GM12873 (cell line): Measurements from ENCODE around the gene CAPN9.

ENCODE experiments used
- TF ChIP-seq, protein P1 (sequence below): IDR thresholded peaks from 2 replicates; pipeline ENCODE4 v1.5.1; 2012; ENCODE audit warnings: low read depth, mild to moderate bottlenecking, moderate library complexity, low read length, control low read depth; ENCODE audit not compliant: insufficient read depth; ENCODE audit errors: missing control alignments

Gene CAPN9

DNA sequence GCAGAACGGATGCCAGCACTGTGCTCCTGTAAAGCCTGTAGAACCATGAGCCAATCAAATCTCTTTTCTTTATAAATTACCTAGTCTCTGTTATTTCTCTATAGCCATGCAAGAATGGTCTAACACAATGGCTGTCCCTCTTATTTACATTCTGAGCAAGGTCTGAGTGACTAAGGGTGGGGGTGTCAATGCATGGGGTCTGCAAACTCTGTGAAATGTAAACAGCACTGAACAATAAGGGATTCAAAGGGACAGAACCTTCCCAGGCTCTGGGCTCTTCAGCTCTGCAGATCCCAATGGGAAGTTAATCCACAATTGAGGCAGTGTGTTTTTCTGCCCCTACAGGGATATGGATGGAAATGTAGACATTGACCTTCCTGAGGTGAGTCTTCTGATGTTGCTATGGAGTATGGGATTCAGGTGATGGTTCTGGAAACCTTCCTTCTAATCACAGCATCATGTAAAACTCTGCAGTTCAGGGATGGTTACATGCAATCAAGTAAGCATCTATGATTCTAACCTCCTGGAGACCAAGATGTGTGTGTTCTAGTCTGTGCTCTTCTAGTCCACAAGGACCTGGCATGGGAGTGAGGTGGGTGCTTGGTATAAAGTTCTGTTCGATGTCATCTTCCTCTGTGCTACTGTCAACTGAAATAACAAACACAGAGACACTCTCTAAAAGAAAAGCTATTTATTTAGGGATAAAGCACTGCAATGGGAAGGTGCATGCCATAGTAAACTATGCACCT lies 38.6 kb downstream of the CAPN9 start:
- TF ChIP-seq, protein P1, sequence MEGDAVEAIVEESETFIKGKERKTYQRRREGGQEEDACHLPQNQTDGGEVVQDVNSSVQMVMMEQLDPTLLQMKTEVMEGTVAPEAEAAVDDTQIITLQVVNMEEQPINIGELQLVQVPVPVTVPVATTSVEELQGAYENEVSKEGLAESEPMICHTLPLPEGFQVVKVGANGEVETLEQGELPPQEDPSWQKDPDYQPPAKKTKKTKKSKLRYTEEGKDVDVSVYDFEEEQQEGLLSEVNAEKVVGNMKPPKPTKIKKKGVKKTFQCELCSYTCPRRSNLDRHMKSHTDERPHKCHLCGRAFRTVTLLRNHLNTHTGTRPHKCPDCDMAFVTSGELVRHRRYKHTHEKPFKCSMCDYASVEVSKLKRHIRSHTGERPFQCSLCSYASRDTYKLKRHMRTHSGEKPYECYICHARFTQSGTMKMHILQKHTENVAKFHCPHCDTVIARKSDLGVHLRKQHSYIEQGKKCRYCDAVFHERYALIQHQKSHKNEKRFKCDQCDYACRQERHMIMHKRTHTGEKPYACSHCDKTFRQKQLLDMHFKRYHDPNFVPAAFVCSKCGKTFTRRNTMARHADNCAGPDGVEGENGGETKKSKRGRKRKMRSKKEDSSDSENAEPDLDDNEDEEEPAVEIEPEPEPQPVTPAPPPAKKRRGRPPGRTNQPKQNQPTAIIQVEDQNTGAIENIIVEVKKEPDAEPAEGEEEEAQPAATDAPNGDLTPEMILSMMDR: no peak

GRCh38 chr1:230786385-230786753 lies 39.2 kb downstream of the CAPN9 start:
- TF ChIP-seq, protein P1: no peak

- TF ChIP-seq, protein P1: no peak
Observed at GRCh38 chr1:230787471-230787870, 40.3 kb downstream of the CAPN9 start.

- TF ChIP-seq, protein P1: no peak
Observed at GRCh38 chr1:230788561-230789275, 41.5 kb downstream of the CAPN9 start.

GRCh38 chr1:230790026-230790425 lies 42.8 kb downstream of the CAPN9 start:
- TF ChIP-seq, protein P1: no peak

DNA sequence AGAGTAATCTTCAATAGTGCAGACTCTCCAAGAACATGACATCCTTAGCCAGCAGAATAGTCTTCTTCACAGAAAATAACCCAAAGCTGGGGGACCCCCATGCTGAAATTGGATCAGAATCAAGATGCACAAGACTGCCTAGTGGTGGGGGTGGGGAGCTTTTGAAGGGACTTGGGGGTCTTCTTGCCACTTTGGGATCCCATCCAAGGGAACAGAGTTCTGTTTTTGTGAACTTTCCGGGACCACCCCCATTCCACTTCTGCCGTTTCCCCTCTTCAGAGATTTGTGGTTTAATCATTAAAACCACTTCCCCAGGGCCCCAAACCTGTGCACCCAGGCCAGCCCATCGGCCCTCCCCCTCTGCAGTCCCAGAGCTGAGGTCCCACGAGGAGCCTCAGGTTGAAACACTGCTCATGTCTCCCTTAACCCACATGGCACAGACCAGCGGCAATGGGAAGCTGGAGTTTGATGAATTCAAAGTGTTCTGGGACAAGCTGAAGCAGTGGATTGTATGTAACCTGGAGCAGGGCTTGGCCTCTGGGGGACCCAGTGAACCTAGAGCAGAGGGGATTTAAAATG lies 44.9 kb downstream of the CAPN9 start:
- TF ChIP-seq, protein P1: no peak
